OCI-LY7 (cell line): ENCODE results near the gene GPR35. TPM values are rescaled to one million over a fixed set of nuclear protein-coding genes. Genes with fewer than 3 reads are reported as not detected.

ENCODE experiments used
- BruUV-seq: library from RNA; stranded (reverse); fragments of 400-500 nt; replicated peaks from 2 replicates; lab custom pipeline; 2021; lab: Mats Ljungman, UMichigan
- CTCF ChIA-PET: fragments of 300-600 bp; sonication (Branson Sonifier 250); formaldehyde crosslinking; loops from one replicate; lab custom pipeline; 2022; ENCODE audit warnings: antibody characterized with exemption; ENCODE audit not compliant: unreplicated experiment; lab: Charles Lee
- POLR2A ChIA-PET: fragments of 300-600 bp; sonication (Branson Sonifier 250); formaldehyde crosslinking; loops from one replicate; lab custom pipeline; 2022; ENCODE audit warnings: antibody characterized with exemption; lab: Charles Lee
- DNase-seq: peaks from one replicate; pipeline ENCODE4 v3.0.0-alpha.2; 2015; ENCODE audit warnings: low spot score
- H2AFZ ChIP-seq: fragments of 200-600 bp; sonication (generic), shearing (Covaris generic); 2 replicates; pipeline ENCODE4 v1.6.1; 2014; ENCODE audit warnings: mild to moderate bottlenecking, antibody characterized with exemption, low read length, moderate library complexity
- H3K27ac ChIP-seq: fragments of 200-600 bp; sonication (generic); 2 replicates; pipeline ENCODE4 v1.5.1; 2014; ENCODE audit warnings: mixed run types, low read depth, mild to moderate bottlenecking, moderate library complexity, low read length, inconsistent platforms; ENCODE audit not compliant: poor library complexity, severe bottlenecking
- H3K36me3 ChIP-seq: fragments of 200-600 bp; sonication (generic); 2 replicates; pipeline ENCODE4 v1.6.1; 2014; ENCODE audit warnings: mild to moderate bottlenecking, antibody characterized with exemption, low read length, moderate library complexity, mixed read lengths; ENCODE audit not compliant: insufficient read depth
- H3K4me1 ChIP-seq: fragments of 200-600 bp; sonication (generic); 2 replicates; pipeline ENCODE4 v1.5.1; 2014; ENCODE audit warnings: mild to moderate bottlenecking, low read length; ENCODE audit not compliant: insufficient read depth, poor library complexity, severe bottlenecking
- H3K4me2 ChIP-seq: fragments of 200-600 bp; sonication (generic); 2 replicates; pipeline ENCODE4 v1.6.1; 2014; ENCODE audit warnings: mild to moderate bottlenecking, low read length
- H3K4me3 ChIP-seq: fragments of 200-600 bp; sonication (generic); 2 replicates; pipeline ENCODE4 v1.5.1; 2014; ENCODE audit warnings: mild to moderate bottlenecking, low read depth, low read length; ENCODE audit not compliant: poor library complexity, severe bottlenecking
- H3K79me2 ChIP-seq: fragments of 200-600 bp; sonication (generic); 2 replicates; pipeline ENCODE4 v1.6.1; 2016; ENCODE audit warnings: low read depth, mild to moderate bottlenecking, low read length, moderate library complexity, mixed read lengths; ENCODE audit not compliant: insufficient read depth
- H3K9me2 ChIP-seq: fragments of 200-600 bp; sonication (generic); 2 replicates; pipeline ENCODE4 v1.6.1; 2016; ENCODE audit warnings: mild to moderate bottlenecking, low read length, mixed read lengths; ENCODE audit not compliant: insufficient read depth
- H3K9me3 ChIP-seq: fragments of 200-600 bp; sonication (generic); 2 replicates; pipeline ENCODE4 v1.6.1; 2014; ENCODE audit warnings: mild to moderate bottlenecking, mixed run types, low read length, mixed read lengths
- H4K20me1 ChIP-seq: fragments of 200-600 bp; sonication (generic); 2 replicates; pipeline ENCODE4 v1.6.1; 2014; ENCODE audit warnings: mild to moderate bottlenecking, antibody characterized with exemption, low read length, moderate library complexity, mixed read lengths; ENCODE audit not compliant: insufficient read depth
- CTCF ChIP-seq: fragments of 200-600 bp; sonication (generic); conservative IDR thresholded peaks from 2 replicates; pipeline ENCODE4 v1.5.1; 2014; ENCODE audit warnings: mild to moderate bottlenecking, antibody characterized with exemption, low read length, moderate library complexity, mixed read lengths
- EZH2phosphoT487 ChIP-seq: fragments of 200-600 bp; sonication (generic); IDR thresholded peaks from 2 replicates; pipeline ENCODE4 v1.6.1; 2018; ENCODE audit warnings: low read depth, borderline replicate concordance, mild to moderate bottlenecking, mixed run types, antibody characterized with exemption, low read length, moderate library complexity, mixed read lengths
- intact Hi-C: fragments of 100-400 bp; cut with micrococcal nuclease; formaldehyde crosslinking; loops from one replicate; pipeline ENCODE4 v1.10.0; 2022; ENCODE audit not compliant: unreplicated experiment
- total RNA-seq, 2 experiments: library from RNA; depleted of rRNA in 1 of 2; stranded (reverse); fragments of >200 nt in 1 of 2; shearing (Covaris generic) in 1 of 2; gene quantifications; 2 replicates each; pipeline ENCODE4 v1.2.3, GENCODE V29; 2014 to 2022

Gene GPR35
- total RNA-seq, 2 experiments from 2014 or later, result 0.88 to 2.4 TPM

- Histone ChIP-seq H3K36me3 (peaks cover 79% of the 10 kb centered on the region), H2AFZ (no peak overlapping the region), H3K9me3 (no peaks in the 10 kb centered on the region), H3K79me2 (peaks cover 39% of the 10 kb centered on the region), H3K4me2 (no peak overlapping the region), H3K9me2 (no peaks in the 10 kb centered on the region), H3K4me3 (no peak overlapping the region), H3K4me1 (peaks cover 48% of the 10 kb centered on the region), H4K20me1 (0 out of 2 replicates have a peak, but pooled peaks cover 4% of the 10 kb centered on the region), H3K27ac (no peak overlapping the region)
- intact Hi-C loops, result no loop called here
- DNase-seq, result no peak
- TF ChIP-seq EZH2phosphoT487 (no peak), CTCF (no peak)
- POLR2A ChIA-PET, result interaction anchor here (1.2 kb wide), 1 partner anchor 8 kb away, joined by 3 read pairs; the partner anchor contains the start of gene CAPN10
- CTCF ChIA-PET, result no interaction called here
- no TSS peak for BruUV-seq
Measured at GRCh38 chr2:240578488-240578887, 46.8 kb upstream of the GPR35 start.

- H4K20me1 ChIP-seq, result 0 out of 2 replicates have a peak, but pooled peaks cover 4% of the 10 kb centered on the region
- H3K27ac ChIP-seq, result peak overlapping the region; percentile 69
- CTCF ChIA-PET, result interaction anchor here (1.3 kb wide), 1 partner anchor 13 kb away, joined by 3 read pairs; no protein-coding TSS in a partner anchor
Measured at GRCh38 chr2:240579071-240579762, 46.1 kb upstream of the GPR35 start.

More at GRCh38 chr2:240579071-240579762, 46.1 kb upstream of the GPR35 start:
- H3K4me2 ChIP-seq, result peak overlapping the region; percentile 47
- peaks cover 56% of the 10 kb centered on the region for H3K4me1 ChIP-seq
- intact Hi-C loops, result no loop called here
- H2AFZ ChIP-seq, result no peak overlapping the region
- H3K4me3 ChIP-seq, result no peak overlapping the region
- H3K79me2 ChIP-seq, result peaks cover 44% of the 10 kb centered on the region
- no TSS peak for BruUV-seq
- no peak for DNase-seq
- TF ChIP-seq CTCF (no peak), EZH2phosphoT487 (no peak)
- no peaks in the 10 kb centered on the region for H3K9me2 ChIP-seq
- no peaks in the 10 kb centered on the region for H3K9me3 ChIP-seq
- POLR2A ChIA-PET, result interaction anchor here (0.9 to 1.5 kb wide), 3 partner anchors 10 to 19 kb away, joined by 3 to 12 read pairs (median 3); no protein-coding TSS in a partner anchor
- peaks cover 80% of the 10 kb centered on the region for H3K36me3 ChIP-seq
